SK-N-MC (cell line): ENCODE results near the gene OBSCN.

Experiments used
- EZH2 ChIP-seq: fragments of 200-600 bp; sonication (generic); IDR thresholded peaks from one replicate; pipeline ENCODE4 v1.6.1; 2017; ENCODE audit warnings: antibody characterized with exemption
- FOXP2 ChIP-seq: optimal IDR thresholded peaks from 2 replicates; pipeline ENCODE3; 2011; ENCODE audit warnings: mild to moderate bottlenecking, moderate library complexity; ENCODE audit not compliant: insufficient read depth; ENCODE audit errors: extremely low read length, control extremely low read depth

DNA sequence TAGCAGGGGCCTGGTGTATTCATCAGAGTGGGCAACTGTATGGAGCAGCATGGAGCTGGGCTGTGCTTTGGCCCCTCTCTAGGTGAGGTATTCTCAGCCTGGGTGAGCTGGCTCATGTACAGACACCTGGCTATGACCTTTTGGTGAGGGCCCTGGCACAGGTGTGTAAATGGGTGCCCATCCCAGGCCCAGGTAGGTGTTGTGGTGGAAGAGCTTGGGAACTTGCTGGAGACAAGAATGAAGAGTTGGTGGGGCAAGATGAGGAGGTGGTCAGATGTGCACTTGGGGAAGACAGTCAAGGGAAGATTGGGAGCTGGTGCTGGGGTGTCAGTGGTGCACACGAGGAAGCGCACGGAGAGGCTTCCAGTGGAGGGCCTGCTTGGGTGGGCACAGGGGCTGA lies 103.2 kb downstream of the OBSCN start:
- TF ChIP-seq EZH2 (no peak), FOXP2 (no peak)
